ENCODE measurements around the gene NOS3.

NOS3 gene

DNA sequence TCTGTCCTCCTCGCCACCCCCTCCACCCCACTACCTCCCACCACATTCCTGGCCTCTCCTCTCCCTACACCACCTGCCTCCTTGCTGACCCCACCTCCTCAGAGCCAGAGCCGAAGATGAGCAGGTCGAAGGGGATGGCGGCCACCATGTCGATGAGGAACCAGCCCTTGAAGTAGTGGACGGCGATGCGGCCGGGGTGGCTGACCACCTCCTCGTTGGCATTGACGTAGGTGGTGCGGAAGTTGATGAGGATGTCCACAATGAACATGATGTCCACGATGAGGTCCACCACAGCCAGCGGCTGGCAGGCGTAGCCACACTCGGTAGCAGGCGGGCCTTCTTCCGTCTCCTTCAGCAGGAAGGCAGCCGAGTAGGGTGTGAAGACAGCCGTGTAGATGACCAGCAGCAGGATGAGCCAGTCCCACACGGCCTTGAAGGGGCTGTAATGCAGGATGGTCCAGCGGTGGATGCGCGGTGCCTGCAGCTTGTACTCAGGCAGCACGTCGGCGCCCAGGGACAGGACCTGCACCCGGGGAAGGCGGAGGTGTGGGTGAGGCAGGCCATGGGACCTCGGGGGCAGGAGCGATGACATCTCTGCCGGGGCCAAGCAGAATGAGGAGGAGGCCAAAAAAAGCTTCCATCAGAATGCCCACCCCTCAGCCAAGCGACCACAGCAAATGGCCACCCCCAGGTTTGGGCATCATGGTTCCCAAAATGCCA is 38.3 kb upstream of the NOS3 start:
- no peak for DNase-seq

DNA sequence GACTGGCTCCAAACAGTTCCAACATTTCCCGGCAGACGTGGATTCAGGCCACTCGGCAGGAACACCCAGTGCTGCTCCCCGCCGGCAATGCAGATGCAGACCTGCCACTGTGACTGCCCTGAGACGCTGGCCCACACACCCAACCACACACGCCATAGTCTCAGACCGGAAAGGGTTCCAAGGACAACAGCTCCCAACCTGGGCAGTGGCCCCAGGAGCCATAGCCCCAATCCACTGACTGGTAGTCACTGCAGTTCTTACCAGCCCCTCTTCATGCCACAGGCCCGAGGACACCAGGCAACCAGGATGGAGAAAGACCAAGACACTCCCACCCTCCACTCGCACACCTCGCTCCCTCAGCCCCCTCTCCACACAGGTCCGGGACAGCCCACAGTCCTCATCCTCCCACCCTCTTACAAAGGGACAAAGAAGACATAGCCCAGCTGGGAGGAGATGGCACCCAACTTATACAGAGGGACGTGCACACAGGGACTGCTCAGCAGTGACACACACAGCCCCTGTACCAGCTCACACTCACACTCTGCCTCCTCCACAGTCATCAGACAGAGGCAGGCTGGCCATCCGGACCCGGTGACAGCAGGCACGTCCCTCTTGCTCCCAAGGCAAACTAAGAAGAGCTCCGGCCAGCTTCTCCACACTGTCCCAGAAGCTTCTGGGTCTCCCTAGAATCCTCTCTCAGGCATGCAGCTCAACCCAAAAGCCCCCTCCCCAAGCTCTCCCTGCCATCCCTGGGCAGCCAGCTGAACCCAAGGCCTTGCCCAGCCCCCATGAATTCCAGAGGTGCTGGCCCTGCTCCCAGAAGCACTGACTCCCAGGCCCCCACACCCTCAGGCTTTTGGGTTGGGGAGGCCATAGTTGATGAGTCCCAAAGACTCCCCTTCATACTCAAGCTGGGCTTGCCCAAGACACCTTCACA is 37.5 kb upstream of the NOS3 start:
- DNase-seq = no peak

- no peak for DNase-seq
These were observed 36.4 kb upstream of the NOS3 start for GRCh38 chr7:150954201-150954985.

DNA sequence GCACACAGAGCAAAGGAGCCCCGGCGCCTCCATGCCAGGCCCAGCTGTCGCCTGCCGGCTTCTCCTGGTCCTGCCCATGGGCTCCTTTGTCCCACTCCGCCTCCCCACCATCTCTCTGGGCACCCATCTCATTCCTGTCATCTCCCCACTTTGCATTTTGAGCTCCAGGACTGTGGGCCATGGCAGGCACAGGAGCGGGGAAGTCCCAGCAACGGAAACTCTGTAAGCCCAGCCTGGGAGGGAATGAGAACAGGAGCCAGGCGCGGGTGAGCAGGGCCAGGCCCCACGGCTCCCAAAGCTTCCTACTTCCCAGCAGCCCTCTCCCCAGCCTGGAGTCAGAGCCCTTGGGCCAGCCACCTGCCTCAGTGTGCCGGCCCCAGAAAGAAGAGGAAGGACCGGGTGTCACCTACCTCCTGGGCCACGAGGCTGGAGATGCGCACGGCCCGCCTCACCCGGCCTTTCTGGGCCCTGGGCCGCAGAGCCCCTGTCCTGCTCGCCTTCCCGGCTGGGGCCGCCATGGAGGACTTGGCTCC is 35.8 kb upstream of the NOS3 start:
- no peak for DNase-seq

- DNase-seq = no peak
These were observed 35.1 kb upstream of the NOS3 start for GRCh38 chr7:150955519-150956394.

DNA sequence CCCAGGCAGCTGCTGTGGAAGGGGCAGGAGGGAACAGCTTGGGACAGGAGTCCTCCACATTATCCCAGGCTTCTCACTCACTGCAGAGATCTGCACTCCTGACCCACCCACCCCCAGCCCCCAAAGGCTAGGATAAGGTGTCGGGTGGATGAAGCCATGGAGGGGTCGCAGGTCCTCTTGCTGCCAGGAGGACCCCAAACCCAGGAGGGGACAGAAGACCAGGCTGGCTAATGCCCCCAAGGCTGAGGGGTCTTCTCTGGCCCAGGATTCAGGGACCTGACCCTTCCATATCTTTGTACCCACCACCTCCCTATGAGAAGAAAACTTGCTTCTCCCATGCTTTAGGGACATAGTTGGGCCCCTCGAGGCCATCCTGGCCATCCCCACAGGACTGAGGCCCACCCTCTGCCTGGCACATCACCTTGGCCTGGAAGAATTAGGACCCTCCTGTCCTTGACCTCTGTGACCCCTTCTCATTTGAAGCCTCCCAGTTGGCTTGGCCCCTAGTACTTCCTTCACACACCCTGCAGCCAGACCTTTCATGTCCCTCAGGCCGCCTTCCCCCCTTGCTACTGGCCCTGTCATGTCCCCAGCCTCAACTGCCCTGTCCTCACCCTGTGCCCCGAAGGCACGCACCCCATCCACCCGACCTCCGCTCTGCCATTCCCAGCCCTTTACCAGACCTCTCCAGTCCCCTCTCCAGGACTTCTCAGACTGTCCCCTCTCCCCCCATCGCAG is 34.3 kb upstream of the NOS3 start:
- DNase-seq = no peak

- DNase-seq = no peak
These were observed 33.4 kb upstream of the NOS3 start for GRCh38 chr7:150957133-150958020.

DNA sequence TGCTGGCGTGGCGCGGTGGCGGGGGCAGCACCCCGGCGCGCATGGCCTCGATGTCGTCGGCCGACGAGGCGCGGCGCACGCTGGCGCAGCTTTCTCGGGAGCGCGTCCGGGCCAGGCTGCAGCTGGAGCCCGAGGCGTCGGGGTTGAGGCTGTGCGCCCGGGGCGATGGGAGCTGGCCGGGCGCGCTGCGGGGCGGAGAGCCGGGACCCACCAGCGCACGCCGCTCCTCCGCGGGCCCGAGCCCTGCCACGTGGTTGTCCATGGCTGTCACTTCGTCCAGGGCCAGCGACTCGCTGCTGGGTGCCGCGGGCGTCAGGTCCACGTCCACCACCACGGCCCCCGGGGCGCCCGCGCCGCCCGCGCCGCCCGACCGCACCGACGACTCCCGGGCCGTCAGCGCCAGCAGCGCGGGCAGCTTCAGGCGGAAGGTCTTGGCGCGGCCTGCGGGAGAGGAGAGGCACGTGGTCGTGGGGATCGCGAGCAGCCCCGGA is 32.7 kb upstream of the NOS3 start:
- DNase-seq = no peak

DNA sequence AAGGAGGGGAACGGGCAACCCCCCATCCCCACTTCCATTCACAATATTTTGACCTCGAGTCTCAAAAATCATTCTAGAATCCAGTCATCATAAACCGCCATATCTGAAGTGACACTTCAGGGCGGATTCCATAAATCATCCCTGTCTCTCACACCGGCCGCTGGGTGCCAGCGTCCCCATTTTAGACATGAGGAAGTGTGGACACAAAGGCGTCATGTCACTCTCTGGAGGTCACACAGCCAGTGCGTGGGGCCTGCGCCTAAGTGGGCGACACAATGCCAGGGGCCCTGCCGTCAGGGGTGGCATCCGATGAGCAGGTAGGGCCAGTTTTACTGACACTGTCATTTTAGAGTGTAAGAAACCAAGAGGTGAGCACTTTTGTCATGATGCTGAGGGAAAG is 32.2 kb upstream of the NOS3 start:
- no peak for DNase-seq

DNA sequence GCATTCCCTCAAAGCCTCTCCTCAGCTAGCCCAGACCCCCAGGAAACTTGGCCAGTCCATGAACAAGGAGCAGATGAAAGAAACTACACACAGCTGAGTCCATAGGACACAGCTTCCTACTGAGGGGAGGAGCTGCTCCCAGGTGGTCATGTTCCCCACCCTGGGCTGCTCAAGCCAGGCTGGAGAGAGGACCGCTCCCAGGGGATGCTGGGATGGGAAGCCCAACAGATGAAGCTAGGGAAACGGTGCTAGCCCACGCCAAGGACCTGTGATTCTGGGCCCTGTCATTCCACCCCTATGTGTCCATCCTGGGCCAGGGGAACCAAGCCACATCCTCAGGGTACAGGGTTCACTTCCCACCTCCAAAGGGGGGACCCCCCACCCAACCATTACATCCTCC is 31.7 kb upstream of the NOS3 start:
- DNase-seq = no peak

GRCh38 chr7:150959739-150960734 is 30.8 kb upstream of the NOS3 start:
- no peak for DNase-seq

DNA sequence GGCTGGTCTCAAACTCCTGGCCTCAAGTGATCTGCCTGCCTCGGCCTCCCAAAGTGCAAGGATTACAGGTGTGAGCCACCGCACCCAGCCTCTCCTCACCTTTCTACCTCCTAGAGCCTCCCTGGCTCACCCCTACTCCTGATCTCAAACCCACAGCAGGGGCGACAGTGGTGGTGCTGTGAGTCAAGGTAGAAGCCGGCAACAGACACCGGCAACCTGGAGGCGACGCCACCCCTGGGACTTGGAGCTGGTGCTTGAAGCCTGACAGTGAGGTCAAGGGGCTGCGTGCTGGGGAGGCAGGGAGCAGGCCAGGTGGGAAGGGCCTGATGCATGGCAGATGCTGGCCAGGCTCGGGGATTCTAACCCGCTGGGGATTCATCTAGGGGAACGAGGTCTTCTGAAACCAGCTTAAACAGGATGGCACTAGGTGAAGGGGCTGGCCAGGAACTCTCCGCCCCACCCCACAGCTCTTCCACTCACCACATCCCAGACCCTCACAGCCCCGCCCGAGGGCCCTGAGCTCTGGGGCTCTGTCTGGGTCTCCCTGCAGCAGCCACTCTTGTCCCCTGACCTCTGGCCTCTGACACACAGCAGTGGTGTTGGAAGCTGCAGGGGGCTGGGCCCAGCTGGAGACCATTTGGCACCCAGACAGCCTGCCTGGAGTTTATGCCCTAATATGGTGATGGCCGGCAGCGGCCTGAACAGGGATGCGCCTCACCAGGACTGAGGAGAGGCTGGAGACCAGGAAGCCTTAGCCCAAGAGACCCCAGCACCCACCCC is 29.1 kb upstream of the NOS3 start:
- no peak for DNase-seq

DNA sequence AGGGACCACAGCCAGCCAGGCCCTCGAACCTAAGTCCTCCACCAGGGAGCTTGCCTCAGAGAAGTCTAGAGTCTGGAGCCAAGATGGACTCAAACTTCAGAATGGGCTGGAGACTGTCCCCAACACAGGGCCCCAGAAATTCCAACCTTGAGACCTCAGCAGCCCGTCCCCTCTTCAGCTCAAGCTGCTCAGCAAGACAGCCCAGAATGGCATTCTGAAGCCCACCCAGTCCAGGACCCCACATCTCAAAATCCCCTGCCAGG is 28.6 kb upstream of the NOS3 start:
- no peak for DNase-seq

DNA sequence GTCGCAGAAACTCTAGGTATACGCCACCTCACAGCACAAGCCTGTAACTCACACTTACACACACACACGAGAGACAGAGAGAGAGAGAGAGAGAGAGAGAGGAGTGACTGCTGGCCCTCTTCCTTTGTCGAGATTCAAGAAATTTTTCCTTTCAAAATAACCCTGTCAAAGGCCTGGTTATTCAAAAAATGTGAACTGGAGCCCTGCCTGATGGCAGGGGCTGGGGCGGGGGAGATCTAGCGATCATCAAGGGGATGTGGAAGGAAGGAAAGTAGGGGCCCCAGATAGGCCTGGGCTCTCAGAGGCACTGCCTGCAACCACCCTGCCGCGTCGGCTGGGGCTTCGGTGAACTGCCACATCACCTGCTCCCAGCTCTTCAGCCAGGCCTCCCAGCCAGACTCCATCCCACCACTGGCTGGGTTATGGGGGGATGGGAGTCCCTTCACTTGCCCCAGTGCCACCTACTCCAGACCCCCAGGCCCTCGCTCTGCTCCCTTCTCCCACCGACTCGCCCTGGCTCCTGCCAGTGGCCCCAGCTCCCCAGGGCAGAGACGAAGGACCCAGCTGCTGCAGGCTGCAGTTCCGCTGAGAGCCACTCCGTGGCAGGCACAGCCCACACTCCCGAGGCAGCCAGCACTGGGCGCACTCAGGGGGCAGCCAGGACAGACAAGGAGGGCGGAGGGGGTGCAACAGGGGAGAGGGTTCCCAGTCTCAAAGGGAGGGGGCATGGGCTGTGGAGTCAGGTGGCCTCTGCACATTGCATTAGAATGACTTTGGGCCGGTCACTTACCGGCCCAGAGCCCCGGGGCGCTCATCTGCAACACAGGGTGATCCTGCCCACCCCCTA is 28.0 kb upstream of the NOS3 start:
- DNase-seq = no peak

DNA sequence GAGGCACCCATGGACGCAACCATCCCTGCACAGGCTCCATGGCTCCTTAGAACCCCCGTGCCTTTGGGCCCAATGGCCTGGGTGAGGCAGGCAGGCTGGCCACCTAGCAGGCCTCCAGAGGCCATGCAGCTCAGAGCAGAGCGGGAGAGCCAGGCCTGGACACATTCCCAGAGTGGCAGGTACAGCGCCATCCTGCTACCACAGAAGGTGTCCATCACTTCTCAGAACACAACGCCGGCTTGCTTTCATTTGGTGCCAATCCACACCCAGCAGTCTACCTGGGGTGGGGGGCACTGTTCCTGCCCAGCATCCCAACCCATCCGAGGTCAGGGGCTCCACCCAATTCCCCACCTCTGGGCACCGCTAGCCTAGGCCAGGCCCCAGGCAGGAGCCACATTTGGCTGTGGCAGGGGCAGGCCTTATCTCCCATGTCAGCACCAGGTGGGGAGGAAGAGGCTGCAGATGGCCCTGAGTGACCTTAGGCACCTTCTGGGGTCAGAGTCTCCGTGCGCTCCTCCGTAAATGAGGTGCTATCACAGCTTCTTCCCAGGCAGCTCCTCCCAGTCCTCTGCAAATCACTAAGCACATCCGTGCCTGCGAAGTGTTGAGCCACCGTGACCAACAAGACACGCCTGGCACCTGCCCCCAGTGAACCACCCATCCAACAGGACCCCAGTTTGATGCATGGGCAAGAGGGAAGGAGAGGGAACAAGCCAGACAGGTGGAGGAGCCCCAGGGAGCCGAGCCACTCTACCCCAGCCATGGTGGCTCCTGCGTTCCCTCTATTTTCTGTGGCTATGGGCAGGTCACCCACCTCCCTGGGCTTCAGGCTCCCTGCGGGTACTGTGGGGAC is 26.9 kb upstream of the NOS3 start:
- DNase-seq = no peak

DNA sequence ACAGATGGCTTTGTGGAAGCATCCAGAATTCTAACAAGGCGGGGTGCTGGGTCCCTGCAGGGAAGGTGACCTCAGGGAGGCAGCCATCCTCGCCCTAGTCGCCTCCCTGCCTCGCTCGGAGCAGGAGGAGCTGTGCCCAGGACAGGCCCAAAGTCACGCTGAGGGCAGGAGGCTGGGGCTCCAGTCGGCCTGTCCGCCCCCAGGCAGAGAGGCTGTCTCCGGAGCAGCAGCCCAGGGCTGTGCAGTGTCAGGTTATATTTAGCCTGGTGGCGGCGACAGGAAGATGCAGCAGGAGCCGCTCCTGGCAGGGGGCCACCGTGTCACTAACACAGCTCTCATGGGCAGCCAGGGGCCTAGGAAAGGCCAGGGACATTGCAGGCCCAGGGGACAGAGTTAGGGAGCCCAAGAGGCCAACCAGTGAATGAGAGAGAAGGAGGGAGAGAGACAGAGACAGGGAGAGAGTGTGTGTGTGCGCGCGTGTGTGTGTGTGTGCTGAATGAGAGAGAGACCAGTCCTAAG is 26.2 kb upstream of the NOS3 start:
- no peak for DNase-seq
